Inflammatory macrophage treated with lipopolysaccharide for 4 hours (primary cell): Measurements from ENCODE around the gene OBI1.
"Not testable (repeated sequence)": the region's sequence is repeated elsewhere in the genome, so short reads cannot be mapped to it uniquely, and the experiment has no call there.

Experiments used
- DNase-seq: peaks from one replicate; pipeline ENCODE4 v3.0.0-alpha.2; 2020

The OBI1 gene

DNA sequence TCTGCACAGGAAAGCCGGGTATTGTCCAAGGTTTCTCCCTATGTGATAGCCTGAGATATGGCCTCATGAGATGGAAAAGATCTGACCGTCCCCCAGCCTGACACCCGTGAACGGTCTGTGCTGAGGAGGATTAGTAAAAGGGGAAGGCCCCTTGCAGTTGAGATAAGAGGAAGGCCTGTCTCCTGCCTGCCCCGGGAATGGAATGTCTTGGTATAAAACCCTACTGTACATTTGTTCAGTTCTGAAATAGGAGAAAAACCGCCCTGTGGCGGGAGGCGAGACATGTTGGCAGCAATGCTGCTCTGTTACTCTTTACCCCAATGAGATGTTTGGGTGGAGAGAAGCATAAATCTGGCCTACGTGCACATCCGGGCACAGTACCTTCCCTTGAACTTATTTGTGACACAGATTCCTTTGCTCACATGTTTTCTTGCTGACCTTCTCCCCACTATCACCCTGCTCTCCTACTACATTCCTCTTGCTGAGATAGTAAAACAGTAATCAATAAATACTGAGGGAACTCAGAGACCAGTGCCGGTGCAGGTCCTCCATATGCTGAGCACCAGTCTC is 11.8 kb downstream of the OBI1 start:
- not testable (repeated sequence) for DNase-seq

DNA sequence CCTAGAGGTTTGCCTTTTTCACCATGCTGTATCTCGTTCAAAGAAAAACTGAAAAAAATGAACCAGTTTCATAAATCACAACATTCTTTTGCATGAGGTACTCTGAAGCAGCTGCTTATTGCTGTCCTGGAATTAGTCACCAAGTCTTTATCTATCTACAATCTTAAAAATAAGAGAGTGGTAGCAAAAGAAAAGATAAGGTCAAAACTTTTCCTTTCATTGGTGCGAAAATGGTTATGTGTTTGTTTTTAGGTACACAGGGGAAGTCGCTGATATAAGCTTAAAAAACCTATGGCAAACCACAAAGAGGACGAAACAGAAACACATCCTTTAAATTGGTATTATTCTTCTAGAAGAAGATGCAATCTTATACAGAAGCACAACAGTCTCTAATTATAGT is 20.7 kb downstream of the OBI1 start:
- no peak for DNase-seq

GRCh38 chr13:78636495-78636894 is 22.5 kb downstream of the OBI1 start:
- DNase-seq = no peak

- no peak for DNase-seq
Measured at GRCh38 chr13:78632996-78633395, 26.0 kb downstream of the OBI1 start.

GRCh38 chr13:78631077-78631476 is 27.9 kb downstream of the OBI1 start:
- DNase-seq = no peak

DNA sequence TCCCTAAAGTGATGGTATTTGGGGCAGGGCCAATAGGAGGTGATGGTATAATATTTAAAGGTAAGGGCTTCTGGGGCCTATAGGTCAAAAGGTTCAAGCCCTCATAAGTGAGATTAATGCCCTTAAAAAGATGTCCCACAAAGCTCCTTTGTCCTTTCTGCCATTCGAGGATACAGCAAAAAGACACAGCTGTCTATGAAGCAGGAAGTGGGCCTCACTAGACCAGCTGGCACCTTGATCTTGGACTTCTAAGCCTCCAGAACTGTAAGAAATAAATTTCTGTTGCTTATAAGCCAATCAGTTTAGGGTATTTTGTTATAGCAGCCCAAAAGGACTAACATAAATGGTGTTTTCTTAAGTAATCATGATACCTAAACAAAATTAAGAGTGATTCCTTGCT is 28.4 kb downstream of the OBI1 start:
- DNase-seq = no peak

DNA sequence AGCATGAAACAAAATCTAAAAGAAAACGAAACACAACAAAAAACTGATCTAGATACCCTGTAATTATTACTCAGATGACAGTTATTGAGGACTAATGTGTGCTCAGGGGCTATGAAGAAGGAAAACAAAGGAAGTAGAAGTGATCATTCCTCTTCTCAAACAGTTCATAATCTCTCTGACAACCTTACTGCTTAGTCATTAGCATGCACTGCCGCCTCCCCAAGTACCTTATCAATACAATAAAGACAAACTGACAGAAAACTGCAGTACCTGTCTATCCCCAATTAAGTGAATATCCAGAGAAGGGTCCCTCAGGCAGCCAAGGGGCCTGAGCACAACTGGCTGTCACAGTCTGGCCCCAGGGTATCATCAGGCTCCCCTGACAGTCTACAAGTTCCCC is 33.6 kb downstream of the OBI1 start:
- no peak for DNase-seq

- no peak for DNase-seq
Measured at GRCh38 chr13:78623132-78623531, 35.8 kb downstream of the OBI1 start.

DNA sequence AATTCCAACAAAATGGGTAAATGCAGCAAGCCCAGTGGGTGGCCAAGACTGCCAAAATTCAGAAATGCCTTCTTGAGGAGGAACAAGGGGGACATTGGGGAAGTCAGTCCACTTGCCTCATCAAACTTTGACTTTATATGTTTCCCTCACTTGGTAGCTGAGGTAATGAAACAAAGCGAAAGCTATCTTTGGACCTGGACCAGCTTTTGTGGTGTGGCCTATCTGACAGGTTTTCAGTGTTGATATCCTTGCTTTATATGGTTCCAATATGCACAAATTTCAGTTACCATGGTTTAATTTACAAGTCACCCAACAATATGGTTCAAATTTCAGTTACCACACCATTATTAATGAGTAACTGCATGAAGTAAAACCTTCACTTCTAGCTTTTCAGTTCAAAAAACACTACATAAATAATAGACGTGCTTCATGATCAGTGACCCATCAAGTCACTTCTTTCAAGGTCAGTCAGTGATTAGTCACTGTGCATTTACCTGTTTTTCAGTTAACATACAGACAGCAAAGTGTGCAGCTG is 38.0 kb downstream of the OBI1 start:
- no peak for DNase-seq

- DNase-seq = no peak
Measured at GRCh38 chr13:78618411-78618810, 40.5 kb downstream of the OBI1 start.

GRCh38 chr13:78611040-78611439 is 47.9 kb downstream of the OBI1 start:
- DNase-seq = no peak

DNA sequence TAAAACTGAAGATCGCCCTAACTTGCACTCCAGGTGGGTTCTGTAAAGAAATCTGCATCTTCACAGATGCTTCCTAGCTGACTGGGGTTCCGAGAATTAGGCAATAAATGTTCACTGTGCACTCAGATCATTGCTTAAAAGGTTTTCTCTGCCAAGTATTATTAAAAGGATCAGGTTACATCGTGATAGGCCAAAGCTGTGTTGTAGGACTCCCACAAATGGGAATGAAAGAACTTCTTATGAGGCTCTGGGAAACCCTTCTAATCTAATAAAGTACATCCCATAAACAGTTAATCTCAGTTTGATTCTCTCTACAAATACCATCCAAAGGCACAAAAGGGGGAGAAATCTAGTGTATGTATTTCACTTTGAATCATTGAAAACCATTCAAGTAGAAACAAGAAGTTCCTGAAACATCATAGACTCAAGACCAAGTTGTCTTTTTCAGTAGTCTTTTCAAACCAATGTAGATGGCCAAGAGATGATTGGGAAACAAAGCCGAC is 48.5 kb downstream of the OBI1 start:
- no peak for DNase-seq

- no peak for DNase-seq
Measured at GRCh38 chr13:78609464-78610205, 49.3 kb downstream of the OBI1 start.

GRCh38 chr13:78608688-78609463 is 50.1 kb downstream of the OBI1 start:
- DNase-seq = no peak

DNA sequence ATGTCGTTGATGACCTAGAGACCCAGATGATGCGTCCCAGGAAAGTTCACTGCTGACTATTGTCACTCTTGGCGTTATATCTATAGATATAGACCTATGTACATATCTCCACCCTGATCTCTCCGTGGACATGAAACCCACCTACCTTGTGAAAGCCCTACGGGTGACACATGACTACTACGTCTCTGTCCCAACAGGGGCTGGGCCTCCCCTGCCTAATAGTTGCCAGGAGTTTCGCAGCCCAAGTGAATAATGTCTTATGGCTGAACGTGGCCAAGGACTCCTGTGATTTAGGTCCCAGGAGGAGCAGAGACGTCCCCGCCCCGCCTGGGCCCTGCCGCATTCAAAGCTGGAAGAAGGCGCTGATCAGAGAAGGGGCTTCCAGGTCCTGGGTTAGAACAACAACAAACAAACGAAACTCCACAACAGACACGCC is 50.7 kb downstream of the OBI1 start:
- no peak for DNase-seq

DNA sequence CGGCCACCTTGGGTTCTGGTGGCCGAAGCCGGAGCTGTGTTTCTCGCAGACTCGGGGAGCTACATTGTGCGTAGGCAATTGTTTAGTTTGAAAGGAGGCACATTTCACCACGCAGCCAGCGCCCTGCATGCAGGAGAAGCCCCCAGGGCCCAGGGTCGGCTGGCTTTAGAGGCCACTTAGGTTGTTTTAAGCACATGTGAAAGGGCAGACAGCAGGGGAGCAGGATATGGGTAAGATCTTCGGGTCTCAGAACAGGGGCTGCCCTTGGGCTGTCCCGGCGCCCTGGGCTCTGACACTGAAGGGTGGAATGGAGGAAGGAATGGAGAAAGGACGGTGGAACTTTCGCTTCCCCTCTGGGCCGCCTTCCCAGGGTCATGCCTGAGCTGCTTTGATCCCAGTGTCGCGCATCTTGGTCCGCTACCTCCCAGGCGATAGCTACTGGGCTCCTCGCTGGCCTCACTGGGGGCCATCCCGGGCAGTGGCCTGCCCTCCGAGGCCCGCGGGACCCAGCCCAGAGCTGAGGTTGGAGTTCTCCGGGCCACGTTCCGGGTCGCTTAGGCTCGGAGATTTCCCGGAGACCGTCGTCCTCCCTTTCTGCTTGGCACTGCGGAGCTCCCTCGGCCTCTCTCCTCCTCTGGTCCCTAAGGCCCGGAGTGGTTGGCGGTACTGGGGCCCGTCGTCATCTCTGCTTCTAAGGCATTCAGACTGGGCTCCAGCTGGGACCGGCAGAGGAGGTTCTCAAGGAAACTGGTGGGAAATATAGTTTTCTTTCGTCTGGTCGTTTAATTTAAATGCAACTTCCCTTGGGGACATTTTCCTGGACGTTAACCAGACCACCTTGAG is 51.3 kb downstream of the OBI1 start:
- DNase-seq = no peak

- no peak for DNase-seq
Measured at GRCh38 chr13:78606471-78607408, 52.2 kb downstream of the OBI1 start.

- no peak for DNase-seq
Measured at GRCh38 chr13:78604782-78605611, 54.0 kb downstream of the OBI1 start.

DNA sequence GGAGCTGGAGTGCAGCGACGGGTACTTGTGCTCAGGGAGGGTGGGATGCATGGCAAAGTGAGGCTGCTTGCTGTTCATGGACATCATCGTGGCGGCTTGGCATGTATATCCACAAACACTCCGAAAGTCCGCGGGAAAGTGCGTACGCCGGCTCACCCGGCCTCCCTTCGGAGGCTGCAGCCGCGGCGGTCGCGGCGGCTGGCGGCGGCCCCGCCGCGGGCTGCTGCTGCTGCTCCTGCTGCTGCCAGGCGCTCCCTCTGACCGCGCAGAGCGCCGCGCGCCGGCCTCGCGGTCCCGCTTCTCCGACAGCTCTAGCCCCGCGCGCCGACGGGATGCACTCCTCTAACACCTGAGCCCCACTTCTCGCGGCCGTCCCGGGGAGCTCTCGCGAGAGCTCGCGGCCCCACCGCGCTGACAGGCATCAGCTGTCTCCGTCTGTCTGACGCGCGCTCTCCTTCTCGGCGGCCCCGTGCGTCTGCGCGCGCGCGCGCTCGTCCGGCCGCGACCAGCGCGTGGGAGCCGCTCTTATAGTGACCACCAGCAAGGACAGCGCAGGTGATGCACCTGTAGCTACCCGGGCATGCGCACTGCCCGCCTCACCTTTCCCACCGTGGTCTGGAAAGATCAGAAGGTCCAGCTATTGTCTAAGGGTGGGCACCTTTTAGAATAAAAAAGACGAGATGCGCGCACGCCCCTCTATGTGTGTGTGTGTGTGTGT is 55.6 kb downstream of the OBI1 start, which contains the start of gene POU4F1:
Gene POU4F1, minus strand, starts transcription at position 313 of the 718 bp plus-strand sequence. Its CDS starts 226 bp downstream, at position 87.
- peak; percentile 35 for DNase-seq
